ENCODE data around the gene POLD3.

POLD3 gene

GRCh38 chr11:74662487-74663103, 70.2 kb downstream of the POLD3 start:
- Mint-ChIP-seq H3K27me3 (no peaks in the 10 kb centered on the region), H3K27ac (no peak overlapping the region), H3K4me1 (no peaks in the 10 kb centered on the region), H3K9me3 (peaks cover 15% of the 10 kb centered on the region), H3K4me3 (no peak overlapping the region), H3K36me3 (peaks cover 24% of the 10 kb centered on the region)
- no peak for DNase-seq (ENCODE audit: low spot score in 2 of 2)
- no peak for ATAC-seq (ENCODE audit: low read depth)

- DNase-seq (ENCODE audit: low spot score in 2 of 2) (no peak), ATAC-seq (ENCODE audit: low read depth) (no peak)
- H3K27me3 Mint-ChIP-seq, result no peaks in the 10 kb centered on the region
- no peak overlapping the region for H3K4me3 Mint-ChIP-seq
- no peaks in the 10 kb centered on the region for H3K4me1 Mint-ChIP-seq
- H3K36me3 Mint-ChIP-seq, result peaks cover 20% of the 10 kb centered on the region
- H3K9me3 Mint-ChIP-seq, result peaks cover 13% of the 10 kb centered on the region
- H3K27ac Mint-ChIP-seq, result no peak overlapping the region
These were observed 70.9 kb downstream of the POLD3 start for GRCh38 chr11:74663315-74663714.

- ATAC-seq (ENCODE audit: low read depth) (no peak), DNase-seq (ENCODE audit: low spot score in 2 of 2) (no peak)
- Mint-ChIP-seq H3K36me3 (no peaks in the 10 kb centered on the region), H3K27me3 (no peaks in the 10 kb centered on the region), H3K27ac (no peak overlapping the region), H3K4me3 (no peak overlapping the region), H3K4me1 (no peaks in the 10 kb centered on the region), H3K9me3 (no peaks in the 10 kb centered on the region)
These were observed 77.1 kb downstream of the POLD3 start for GRCh38 chr11:74669211-74670160.

- Mint-ChIP-seq H3K9me3 (no peaks in the 10 kb centered on the region), H3K36me3 (no peaks in the 10 kb centered on the region), H3K4me1 (no peaks in the 10 kb centered on the region), H3K4me3 (no peak overlapping the region), H3K27ac (no peak overlapping the region), H3K27me3 (no peaks in the 10 kb centered on the region)
- no peak for ATAC-seq (ENCODE audit: low read depth)
- no peak for DNase-seq (ENCODE audit: low spot score in 2 of 2)
These were observed 77.8 kb downstream of the POLD3 start for GRCh38 chr11:74670171-74670570.

- Mint-ChIP-seq H3K27ac (no peak overlapping the region), H3K36me3 (no peaks in the 10 kb centered on the region), H3K4me1 (peaks cover 1% of the 10 kb centered on the region), H3K4me3 (no peak overlapping the region), H3K27me3 (no peaks in the 10 kb centered on the region), H3K9me3 (no peaks in the 10 kb centered on the region)
- no peak for DNase-seq (ENCODE audit: low spot score in 2 of 2)
- ATAC-seq (ENCODE audit: low read depth), result no peak
These were observed 79.3 kb downstream of the POLD3 start for GRCh38 chr11:74671520-74672196.

- Mint-ChIP-seq H3K27me3 (no peaks in the 10 kb centered on the region), H3K9me3 (no peaks in the 10 kb centered on the region), H3K36me3 (no peaks in the 10 kb centered on the region), H3K27ac (no peak overlapping the region), H3K4me1 (peaks cover 3% of the 10 kb centered on the region), H3K4me3 (no peak overlapping the region)
- ATAC-seq (ENCODE audit: low read depth) (no peak), DNase-seq (ENCODE audit: low spot score in 2 of 2) (no peak)
These were observed 80.1 kb downstream of the POLD3 start for GRCh38 chr11:74672332-74672955.

GRCh38 chr11:74672956-74673692, 80.7 kb downstream of the POLD3 start:
- Mint-ChIP-seq H3K4me3 (no peak overlapping the region), H3K4me1 (peaks cover 3% of the 10 kb centered on the region), H3K27me3 (no peaks in the 10 kb centered on the region), H3K9me3 (no peaks in the 10 kb centered on the region), H3K36me3 (no peaks in the 10 kb centered on the region), H3K27ac (no peak overlapping the region)
- ATAC-seq (ENCODE audit: low read depth) (no peak), DNase-seq (ENCODE audit: low spot score in 2 of 2) (no peak)

- no peaks in the 10 kb centered on the region for H3K27me3 Mint-ChIP-seq
- no peaks in the 10 kb centered on the region for H3K36me3 Mint-ChIP-seq
- ATAC-seq (ENCODE audit: low read depth) (no peak), DNase-seq (ENCODE audit: low spot score in 2 of 2) (no peak)
- H3K4me1 Mint-ChIP-seq, result peaks cover 3% of the 10 kb centered on the region
- no peak overlapping the region for H3K27ac Mint-ChIP-seq
- H3K4me3 Mint-ChIP-seq, result no peak overlapping the region
- H3K9me3 Mint-ChIP-seq, result no peaks in the 10 kb centered on the region
These were observed 81.4 kb downstream of the POLD3 start for GRCh38 chr11:74673693-74674360.

GRCh38 chr11:74675761-74676160, 83.4 kb downstream of the POLD3 start:
- no peak for DNase-seq (ENCODE audit: low spot score in 2 of 2)
- Mint-ChIP-seq H3K27ac (no peak overlapping the region), H3K9me3 (no peaks in the 10 kb centered on the region), H3K27me3 (peaks cover 4% of the 10 kb centered on the region), H3K36me3 (no peaks in the 10 kb centered on the region), H3K4me3 (no peak overlapping the region), H3K4me1 (peaks cover 3% of the 10 kb centered on the region)
- no peak for ATAC-seq (ENCODE audit: low read depth)

- H3K27me3 Mint-ChIP-seq, result peaks cover 6% of the 10 kb centered on the region
These were observed 84.2 kb downstream of the POLD3 start for GRCh38 chr11:74676596-74676995.

GRCh38 chr11:74677131-74677530, 84.7 kb downstream of the POLD3 start:
- Mint-ChIP-seq H3K27ac (no peak overlapping the region), H3K9me3 (no peaks in the 10 kb centered on the region), H3K4me3 (no peak overlapping the region), H3K4me1 (peaks cover 3% of the 10 kb centered on the region), H3K36me3 (no peaks in the 10 kb centered on the region), H3K27me3 (peaks cover 8% of the 10 kb centered on the region)
- DNase-seq (ENCODE audit: low spot score in 2 of 2) (no peak), ATAC-seq (ENCODE audit: low read depth) (no peak)

More at GRCh38 chr11:74676596-74676995, 84.2 kb downstream of the POLD3 start:
- ATAC-seq (ENCODE audit: low read depth) (no peak), DNase-seq (ENCODE audit: low spot score in 2 of 2) (no peak)
- no peak overlapping the region for H3K4me3 Mint-ChIP-seq
- no peaks in the 10 kb centered on the region for H3K36me3 Mint-ChIP-seq
- H3K9me3 Mint-ChIP-seq, result no peaks in the 10 kb centered on the region
- H3K4me1 Mint-ChIP-seq, result peaks cover 3% of the 10 kb centered on the region
- no peak overlapping the region for H3K27ac Mint-ChIP-seq

- Mint-ChIP-seq H3K4me1 (peaks cover 4% of the 10 kb centered on the region), H3K27me3 (peaks cover 13% of the 10 kb centered on the region), H3K27ac (no peak overlapping the region), H3K9me3 (no peaks in the 10 kb centered on the region), H3K4me3 (no peak overlapping the region), H3K36me3 (no peaks in the 10 kb centered on the region)
- no peak for DNase-seq (ENCODE audit: low spot score in 2 of 2)
- ATAC-seq (ENCODE audit: low read depth), result no peak
These were observed 85.7 kb downstream of the POLD3 start for GRCh38 chr11:74678041-74678440.

All from memory B cell (primary cell).